B cell (primary cell): Measurements from ENCODE around the gene CCDC74B.

Experiments used
- CTCF ChIP-seq: fragments of 200-600 bp; IDR thresholded peaks from one replicate; pipeline ENCODE4 v1.8.0; 2022; ENCODE audit warnings: antibody characterized with exemption, mild to moderate bottlenecking
- EZH2 ChIP-seq: IDR thresholded peaks from 2 replicates; pipeline ENCODE4 v1.6.1; 2012; ENCODE audit warnings: borderline replicate concordance, low read depth, mild to moderate bottlenecking, moderate library complexity, low read length; ENCODE audit not compliant: insufficient read depth, poor library complexity, severe bottlenecking

- no peak for TF ChIP-seq CTCF
- TF ChIP-seq EZH2, result no peak
These were observed 45.3 kb upstream of the CCDC74B start for GRCh38 chr2:130190237-130190636.
